GM21619 (cell line): ENCODE data around the gene TTLL5.
A peak's percentile ranks its signal among the peaks of the same experiment; 100 is the strongest.

Experiments used
- ATAC-seq: cut with Tn5 transposase; IDR thresholded peaks from one replicate; pipeline ENCODE4 v1.9.1; 2021; ENCODE audit not compliant: unreplicated experiment

Gene TTLL5

GRCh38 chr14:75697386-75697785 lies 36.3 kb downstream of the TTLL5 start:
- no peak for ATAC-seq

DNA sequence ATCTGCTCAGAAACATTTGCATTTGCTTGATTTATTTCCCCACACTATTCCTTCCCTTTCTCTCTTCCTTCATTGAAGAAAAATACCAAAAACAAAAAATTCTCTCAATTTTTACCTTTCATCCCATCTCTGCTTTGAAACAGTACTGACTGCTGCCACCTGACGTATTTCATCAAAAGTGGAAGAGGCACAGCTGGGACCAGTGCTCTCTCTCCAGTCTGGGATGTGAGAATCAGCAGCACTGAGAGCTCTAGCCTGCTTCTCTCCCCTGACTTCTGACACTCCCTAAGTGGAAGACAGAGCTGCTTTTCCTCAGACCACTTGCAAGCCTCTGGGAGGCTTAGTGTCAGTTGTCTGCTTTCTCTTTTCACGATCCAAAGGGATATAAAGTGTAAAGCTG lies 36.9 kb downstream of the TTLL5 start:
- ATAC-seq = no peak

GRCh38 chr14:75699331-75699730 lies 38.3 kb downstream of the TTLL5 start:
- ATAC-seq = no peak

GRCh38 chr14:75700295-75700694 lies 39.2 kb downstream of the TTLL5 start:
- ATAC-seq = no peak

DNA sequence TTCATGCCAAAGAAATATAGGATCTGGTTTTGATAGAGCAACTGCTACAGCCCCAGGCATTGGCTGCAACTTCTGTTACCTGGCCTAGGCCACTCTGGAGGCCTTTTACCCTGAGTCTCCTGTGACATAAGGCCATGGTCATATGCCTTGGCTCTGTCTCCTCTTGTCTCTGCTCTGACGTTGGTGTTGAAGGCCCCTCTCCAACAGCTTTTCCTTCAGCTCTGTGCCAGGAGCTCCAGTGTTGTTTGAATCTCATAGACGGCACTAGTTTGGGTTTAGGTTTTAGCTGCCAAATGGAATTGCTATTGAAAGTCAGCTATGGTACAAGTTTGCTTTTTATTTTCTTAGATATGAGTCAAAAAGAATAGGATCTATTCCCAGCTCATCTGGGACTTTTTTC lies 41.1 kb downstream of the TTLL5 start:
- ATAC-seq = no peak

GRCh38 chr14:75702616-75703261 lies 41.7 kb downstream of the TTLL5 start:
- ATAC-seq = no peak

DNA sequence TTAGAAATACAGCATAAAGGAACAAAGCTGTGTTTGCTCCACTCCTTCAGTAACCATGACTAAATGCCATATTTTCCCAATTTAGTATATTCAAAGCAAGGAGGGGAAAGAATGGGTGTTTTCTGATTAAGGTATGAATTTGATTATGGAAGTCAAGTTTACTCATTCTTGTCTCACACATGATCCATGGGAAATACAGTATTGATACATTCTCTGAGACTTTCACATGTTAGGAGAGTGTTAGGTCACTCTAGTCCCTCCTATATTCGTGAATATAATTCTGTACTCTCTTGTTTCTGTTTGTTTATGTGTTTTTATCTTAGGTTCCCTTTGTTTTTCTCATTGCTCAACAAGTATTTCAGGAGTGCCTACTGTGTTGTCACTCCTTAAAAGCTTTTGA lies 42.4 kb downstream of the TTLL5 start:
- ATAC-seq = no peak

DNA sequence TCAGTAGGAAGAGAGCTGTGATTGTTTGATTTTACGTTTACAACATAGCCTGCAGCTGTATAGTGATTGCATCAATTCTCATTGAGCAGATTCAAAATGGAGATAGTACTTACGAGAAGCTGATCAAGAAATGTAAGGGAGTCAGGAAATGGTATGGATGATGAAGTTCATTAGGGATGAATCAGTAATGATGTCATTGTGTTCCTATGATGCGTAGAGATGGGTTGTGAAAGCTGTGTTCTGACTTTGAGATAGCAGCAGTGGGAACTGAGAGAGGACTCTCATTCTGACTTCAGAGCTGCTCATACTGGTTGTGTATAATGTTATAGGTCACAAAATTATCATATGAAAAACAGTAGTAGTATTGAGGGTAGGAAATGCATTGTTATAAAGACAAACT lies 44.0 kb downstream of the TTLL5 start:
- ATAC-seq = no peak

DNA sequence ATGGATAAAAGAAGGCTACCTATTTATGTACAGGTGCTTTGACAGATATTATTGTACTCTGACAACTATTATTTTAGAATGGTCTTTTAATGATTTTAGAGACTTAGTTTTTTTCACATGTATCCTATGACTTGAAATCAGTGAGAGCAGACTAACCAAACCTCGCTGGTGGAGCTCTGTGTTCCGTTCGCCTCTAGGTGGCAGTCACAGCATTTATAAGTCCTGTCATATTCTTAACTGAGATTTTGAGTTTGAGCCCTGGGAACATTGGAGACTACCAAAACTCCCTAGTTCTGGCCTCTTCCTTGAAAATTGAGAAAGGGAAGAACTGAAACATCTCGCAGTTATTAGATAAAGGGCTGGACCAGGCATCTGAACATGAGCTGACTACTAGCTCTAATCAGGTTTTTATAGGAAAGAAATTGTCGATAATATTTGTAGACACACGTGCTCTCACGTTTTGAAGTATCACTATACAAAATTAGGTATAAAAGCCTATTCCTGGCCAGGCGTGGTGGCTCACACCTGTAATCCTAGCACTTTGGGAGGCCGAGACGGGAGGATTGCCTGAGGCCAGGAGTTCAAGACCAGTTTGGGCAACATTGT lies 48.3 kb downstream of the TTLL5 start:
- peak; percentile 46 for ATAC-seq

GRCh38 chr14:75711105-75711795 lies 50.2 kb downstream of the TTLL5 start:
- no peak for ATAC-seq

- ATAC-seq = peak; percentile 60
Measured at GRCh38 chr14:75711796-75712211, 50.8 kb downstream of the TTLL5 start.

DNA sequence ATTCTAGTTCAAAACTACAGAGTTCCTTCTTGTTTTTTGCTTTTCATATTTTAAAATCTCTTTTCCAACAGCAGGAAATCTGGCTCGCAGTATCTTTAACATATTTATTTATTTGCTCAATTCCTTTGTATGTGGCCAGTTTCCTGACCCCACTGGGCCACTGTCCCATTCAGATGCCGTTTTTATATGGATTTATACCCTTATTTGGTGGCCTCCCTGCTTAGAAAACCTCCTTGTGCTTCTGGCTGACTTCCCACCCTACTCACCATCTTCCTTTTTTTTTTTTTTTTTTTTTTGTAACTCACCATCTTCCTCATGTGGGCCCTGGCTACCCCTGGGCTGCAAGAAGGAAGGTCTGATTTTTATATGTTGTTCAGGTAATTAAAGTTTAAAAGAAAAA lies 53.9 kb downstream of the TTLL5 start:
- ATAC-seq = no peak

- ATAC-seq = no peak
Measured at GRCh38 chr14:75715926-75716780, 55.1 kb downstream of the TTLL5 start.

GRCh38 chr14:75717729-75718128 lies 56.7 kb downstream of the TTLL5 start:
- ATAC-seq = no peak

GRCh38 chr14:75718199-75718598 lies 57.2 kb downstream of the TTLL5 start:
- ATAC-seq = no peak

GRCh38 chr14:75720116-75720515 lies 59.1 kb downstream of the TTLL5 start:
- ATAC-seq = no peak

DNA sequence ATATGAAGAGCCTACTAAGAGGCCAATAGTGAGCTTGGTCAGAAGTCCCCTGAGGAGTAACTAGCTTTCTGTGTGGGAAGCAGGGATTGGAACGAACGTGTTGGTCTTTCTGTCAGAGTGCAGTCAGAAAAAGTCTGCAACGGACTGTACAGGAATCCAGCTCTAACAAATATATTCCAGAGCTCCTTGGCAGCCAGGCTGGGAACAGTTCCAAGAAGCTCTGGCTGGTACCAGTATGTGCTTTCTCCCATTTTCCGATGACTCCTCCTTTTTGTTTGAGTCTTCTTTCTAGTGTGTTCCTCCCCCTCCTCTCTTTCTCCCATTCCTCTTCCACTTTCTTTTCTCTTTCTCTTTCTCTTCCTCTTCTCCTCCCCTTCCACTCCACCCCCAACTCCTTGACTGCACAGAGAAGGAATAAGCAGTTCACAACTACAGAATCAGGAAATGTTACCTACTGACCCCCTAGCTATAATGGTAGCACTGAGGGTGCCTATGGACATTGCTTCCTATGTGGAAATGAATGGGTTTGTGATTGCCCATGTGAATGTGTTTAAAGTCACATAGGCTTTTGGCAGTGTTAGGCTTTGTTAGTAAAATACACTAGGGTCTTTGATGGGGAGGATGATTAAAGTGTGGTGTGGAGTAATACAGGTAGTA lies 59.9 kb downstream of the TTLL5 start:
- no peak for ATAC-seq

DNA sequence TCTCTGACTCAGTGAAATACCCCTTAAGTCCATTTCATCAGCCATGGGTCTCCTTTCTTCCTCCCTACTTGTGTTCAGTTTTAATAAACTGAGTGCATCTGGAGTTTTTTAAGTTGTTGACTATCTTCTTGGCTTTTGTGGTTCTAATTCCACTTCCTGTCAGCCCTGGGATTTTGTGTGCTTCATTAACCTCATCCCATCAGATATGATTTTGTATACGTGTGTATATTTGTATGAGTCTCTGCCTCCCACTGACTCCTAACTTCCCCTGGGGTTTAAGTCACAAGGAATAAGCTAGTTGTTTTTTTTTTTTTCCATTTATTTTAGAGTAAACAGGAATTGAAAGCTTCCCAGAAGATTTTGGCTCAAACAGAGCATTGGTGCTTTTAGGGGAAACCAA lies 62.7 kb downstream of the TTLL5 start:
- ATAC-seq = no peak

GRCh38 chr14:75724414-75725204 lies 63.6 kb downstream of the TTLL5 start:
- ATAC-seq = no peak

- ATAC-seq = no peak
Measured at GRCh38 chr14:75725481-75725880, 64.4 kb downstream of the TTLL5 start.
